ENCODE measurements around the gene BACE2.

DNA sequence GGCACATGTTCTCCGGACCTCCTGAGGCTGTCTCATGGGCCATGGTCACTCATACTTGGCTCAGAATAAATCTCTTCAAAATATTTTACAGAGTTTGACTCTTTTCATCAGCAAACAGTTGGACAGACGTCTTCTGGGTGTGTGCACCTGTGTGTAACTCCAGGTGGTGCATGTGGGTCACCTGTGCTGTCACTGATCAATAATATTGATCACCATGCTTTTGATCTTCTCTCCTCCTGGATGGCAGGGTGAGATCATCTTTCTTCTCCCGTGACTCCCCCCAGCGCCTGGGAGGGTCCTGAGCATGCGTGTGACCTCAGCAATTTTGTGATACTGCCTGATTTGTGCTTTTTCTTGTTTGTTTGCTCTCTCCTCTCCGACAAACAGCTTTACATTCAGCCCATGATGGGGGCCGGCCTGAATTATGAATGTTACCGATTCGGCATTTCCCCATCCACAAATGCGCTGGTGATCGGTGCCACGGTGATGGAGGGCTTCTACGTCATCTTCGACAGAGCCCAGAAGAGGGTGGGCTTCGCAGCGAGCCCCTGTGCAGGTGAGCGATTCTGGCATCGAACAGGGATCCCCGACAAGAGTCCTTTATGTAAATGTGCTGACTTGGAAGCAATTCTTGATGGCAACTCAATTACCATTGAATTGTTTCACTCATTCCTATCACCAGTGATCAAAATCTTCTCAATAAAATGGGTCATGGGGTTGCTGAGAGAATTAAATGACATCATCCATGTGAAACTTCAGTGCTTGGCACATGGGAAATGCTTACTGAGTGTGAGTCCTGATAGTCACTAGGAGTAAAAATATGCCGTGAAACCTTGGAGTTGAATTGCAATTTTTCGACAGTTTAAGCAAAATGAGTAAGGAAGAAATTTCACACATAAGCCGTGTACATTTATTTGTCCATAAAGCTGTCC, 89.1 kb downstream of the BACE2 start:
- TF ChIP-seq, protein P1, sequence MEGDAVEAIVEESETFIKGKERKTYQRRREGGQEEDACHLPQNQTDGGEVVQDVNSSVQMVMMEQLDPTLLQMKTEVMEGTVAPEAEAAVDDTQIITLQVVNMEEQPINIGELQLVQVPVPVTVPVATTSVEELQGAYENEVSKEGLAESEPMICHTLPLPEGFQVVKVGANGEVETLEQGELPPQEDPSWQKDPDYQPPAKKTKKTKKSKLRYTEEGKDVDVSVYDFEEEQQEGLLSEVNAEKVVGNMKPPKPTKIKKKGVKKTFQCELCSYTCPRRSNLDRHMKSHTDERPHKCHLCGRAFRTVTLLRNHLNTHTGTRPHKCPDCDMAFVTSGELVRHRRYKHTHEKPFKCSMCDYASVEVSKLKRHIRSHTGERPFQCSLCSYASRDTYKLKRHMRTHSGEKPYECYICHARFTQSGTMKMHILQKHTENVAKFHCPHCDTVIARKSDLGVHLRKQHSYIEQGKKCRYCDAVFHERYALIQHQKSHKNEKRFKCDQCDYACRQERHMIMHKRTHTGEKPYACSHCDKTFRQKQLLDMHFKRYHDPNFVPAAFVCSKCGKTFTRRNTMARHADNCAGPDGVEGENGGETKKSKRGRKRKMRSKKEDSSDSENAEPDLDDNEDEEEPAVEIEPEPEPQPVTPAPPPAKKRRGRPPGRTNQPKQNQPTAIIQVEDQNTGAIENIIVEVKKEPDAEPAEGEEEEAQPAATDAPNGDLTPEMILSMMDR (conservative IDR thresholded peaks at IDR 0.05; ENCODE audit: low read length): no peak
- no peak for TF ChIP-seq EZH2phosphoT487 (IDR thresholded peaks at IDR 0.05; ENCODE audit: borderline replicate concordance, low read depth, low read length)

Measured in OCI-LY7 (cell line).